SK-N-SH (cell line): Measurements from ENCODE around the gene ADPRHL1. TPM values are rescaled to one million over a fixed set of nuclear protein-coding genes. Genes with fewer than 3 reads are reported as not detected.
A peak's percentile ranks its signal among the peaks of the same experiment; 100 is the strongest.

ENCODE experiments used
- CTCF ChIA-PET: fragments of 300-600, 350-600 bp; formaldehyde crosslinking; extraction: SDS; loops from one replicate; lab custom pipeline; 2021; lab: Yijun Ruan, JAX
- POLR2A ChIA-PET: fragments of 350-600 bp; sonication (Branson Sonifier 250); formaldehyde crosslinking; extraction: SDS; loops from one replicate; lab custom pipeline; 2020; ENCODE audit warnings: antibody characterized with exemption, inconsistent platforms; lab: Yijun Ruan, JAX
- DNase-seq: peaks from one replicate; pipeline ENCODE4 v3.0.0; 2012
- H2AFZ ChIP-seq: fragments of 200-600 bp; sonication (generic); 2 replicates; pipeline ENCODE4 v1.8.1; 2016; ENCODE audit warnings: antibody characterized with exemption, mild to moderate bottlenecking, low read depth
- H3F3A ChIP-seq: fragments of 200-600 bp; sonication (generic); replicated peaks from 2 replicates; pipeline ENCODE3; 2016; ENCODE audit warnings: antibody characterized with exemption, mild to moderate bottlenecking; ENCODE audit not compliant: insufficient read depth
- H3K27ac ChIP-seq, 2 experiments: fragments of 200-500 bp in 1 of 2; fragments of 200-600 bp in 1 of 2; sonication (Bioruptor generic) in 1 of 2; sonication (generic), shearing (Covaris generic) in 1 of 2; 2 replicates each; pipeline versions ENCODE4 v1.5.1 to v1.6.1; 2014 to 2016; ENCODE audit warnings: low read depth in 2 of 2, inconsistent platforms in 1 of 2, low read length in 1 of 2, mild to moderate bottlenecking in 1 of 2, mixed read lengths in 1 of 2
- H3K27me3 ChIP-seq: fragments of 200-600 bp; sonication (generic), shearing (Covaris generic); 2 replicates; pipeline ENCODE4 v1.6.1; 2016; ENCODE audit warnings: mixed run types; ENCODE audit not compliant: insufficient read depth
- H3K36me3 ChIP-seq, 2 experiments: fragments of 200-500 bp in 1 of 2; fragments of 200-600 bp in 1 of 2; sonication (Bioruptor generic) in 1 of 2; sonication (generic) in 1 of 2; replicated peaks in 1 of 2; 2 replicates each; pipeline versions ENCODE3 to v1.5.1; 2014 to 2016; ENCODE audit warnings: low read length in 1 of 2, mild to moderate bottlenecking in 1 of 2; ENCODE audit not compliant: insufficient read depth in 2 of 2, control insufficient read depth in 1 of 2
- H3K4me1 ChIP-seq, 2 experiments: fragments of 200-500 bp in 1 of 2; fragments of 200-600 bp in 1 of 2; sonication (Bioruptor generic) in 1 of 2; sonication (generic), shearing (Covaris generic) in 1 of 2; 2 replicates each; pipeline versions ENCODE4 v1.5.1 to v1.6.1; 2014 to 2016; ENCODE audit warnings: low read depth in 1 of 2, low read length in 1 of 2, mixed run types in 1 of 2; ENCODE audit not compliant: insufficient read depth in 2 of 2, control insufficient read depth in 1 of 2
- H3K4me2 ChIP-seq: fragments of 200-600 bp; sonication (generic), shearing (Covaris generic); 2 replicates; pipeline ENCODE4 v1.6.1; 2017; ENCODE audit warnings: mixed run types
- H3K4me3 ChIP-seq, 2 experiments: fragments of 200-500 bp in 1 of 2; fragments of 200-600 bp in 1 of 2; sonication (Bioruptor generic) in 1 of 2; sonication (generic), shearing (Covaris generic) in 1 of 2; 2 replicates each; pipeline versions ENCODE4 v1.5.1 to v1.8.1; 2014 to 2016; ENCODE audit warnings: low read depth in 2 of 2, inconsistent platforms in 1 of 2, low read length in 1 of 2, mild to moderate bottlenecking in 1 of 2, mixed read lengths in 1 of 2, moderate library complexity in 1 of 2
- H3K79me2 ChIP-seq: fragments of 200-600 bp; sonication (generic); 2 replicates; pipeline ENCODE4 v1.8.1; 2017; ENCODE audit warnings: mild to moderate bottlenecking; ENCODE audit not compliant: insufficient read depth
- H3K9ac ChIP-seq: fragments of 200-600 bp; sonication (generic); 2 replicates; pipeline ENCODE4 v1.6.1; 2017; ENCODE audit warnings: mixed run types
- H3K9me2 ChIP-seq: fragments of 200-600 bp; sonication (generic); 2 replicates; pipeline ENCODE4 v1.6.1; 2017; ENCODE audit warnings: mixed run types
- H3K9me3 ChIP-seq: fragments of 200-600 bp; sonication (generic); 2 replicates; pipeline ENCODE4 v1.6.1; 2017; ENCODE audit warnings: mixed run types, mild to moderate bottlenecking, moderate library complexity
- H4K20me1 ChIP-seq: fragments of 200-600 bp; sonication (generic); 2 replicates; pipeline ENCODE4 v1.6.1; 2017; ENCODE audit warnings: mild to moderate bottlenecking, mixed run types; ENCODE audit not compliant: insufficient read depth
- CHD2 ChIP-seq: fragments of 150-350 bp; IDR thresholded peaks from 2 replicates; pipeline ENCODE4 v1.6.1; 2018; ENCODE audit warnings: low read length; ENCODE audit not compliant: partially characterized antibody
- CTCF ChIP-seq: fragments of 200-600 bp; sonication (generic); IDR thresholded peaks from 2 replicates; pipeline ENCODE4 v1.6.1; 2017; ENCODE audit warnings: antibody characterized with exemption, mild to moderate bottlenecking, moderate library complexity
- EP300 ChIP-seq, 2 experiments: IDR thresholded peaks; 2 replicates each; pipeline versions ENCODE4 v1.4.0 to v1.6.1; 2012; ENCODE audit warnings: borderline replicate concordance in 1 of 2, low read depth in 1 of 2, low read length in 1 of 2
- FOXJ3 ChIP-seq: sonication (generic); formaldehyde crosslinking; IDR thresholded peaks from 2 replicates; pipeline ENCODE4 v1.5.1; 2020; ENCODE audit warnings: mild to moderate bottlenecking, missing genetic modification reagents
- FOXM1 ChIP-seq: IDR thresholded peaks from 2 replicates; pipeline ENCODE4 v1.4.0; 2012; ENCODE audit warnings: low read depth, mild to moderate bottlenecking
- GABPA ChIP-seq: IDR thresholded peaks from 2 replicates; pipeline ENCODE4 v1.4.0; 2012; ENCODE audit warnings: low read depth, mild to moderate bottlenecking
- GATA2 ChIP-seq: sonication (generic); formaldehyde crosslinking; IDR thresholded peaks from 2 replicates; pipeline ENCODE4 v1.5.0; 2020; ENCODE audit warnings: mild to moderate bottlenecking, missing genetic modification reagents
- JUND ChIP-seq: IDR thresholded peaks from 2 replicates; pipeline ENCODE4 v1.4.0; 2012
- MEF2A ChIP-seq: IDR thresholded peaks from 2 replicates; pipeline ENCODE4 v1.4.0; 2012; ENCODE audit warnings: low read depth, borderline replicate concordance
- NRF1 ChIP-seq: IDR thresholded peaks from 2 replicates; pipeline ENCODE4 v1.6.1; 2012; ENCODE audit warnings: low read depth, mild to moderate bottlenecking, low read length
- POLR2AphosphoS5 ChIP-seq: IDR thresholded peaks from 2 replicates; pipeline ENCODE4 v1.6.1; 2012; ENCODE audit warnings: low read depth, low read length
- RCOR1 ChIP-seq: fragments of 150-350 bp; IDR thresholded peaks from 2 replicates; pipeline ENCODE4 v1.6.1; 2017; ENCODE audit warnings: antibody characterized with exemption, low read length
- RFX5 ChIP-seq: IDR thresholded peaks from 2 replicates; pipeline ENCODE4 v1.6.1; 2012; ENCODE audit warnings: mild to moderate bottlenecking, improper control_type of control experiment, low read length
- RXRA ChIP-seq: IDR thresholded peaks from 2 replicates; pipeline ENCODE4 v1.4.0; 2012; ENCODE audit warnings: low read depth, mild to moderate bottlenecking, borderline replicate concordance
- SIN3A ChIP-seq: IDR thresholded peaks from 2 replicates; pipeline ENCODE4 v1.6.1; 2012; ENCODE audit warnings: low read depth, mild to moderate bottlenecking, low read length, moderate library complexity, borderline replicate concordance
- SMC3 ChIP-seq: IDR thresholded peaks from 2 replicates; pipeline ENCODE4 v1.6.1; 2012; ENCODE audit warnings: low read depth, low read length, improper control_type of control experiment
- TCF12 ChIP-seq: IDR thresholded peaks from 2 replicates; pipeline ENCODE4 v1.4.0; 2012
- TEAD4 ChIP-seq: IDR thresholded peaks from 2 replicates; pipeline ENCODE4 v1.4.0; 2012; ENCODE audit warnings: mild to moderate bottlenecking, borderline replicate concordance; ENCODE audit not compliant: insufficient read depth
- YY1 ChIP-seq: IDR thresholded peaks from 2 replicates; pipeline ENCODE4 v1.4.0; 2012; ENCODE audit warnings: low read depth, mild to moderate bottlenecking
- WGBS: methylation state at CpG from one replicate; pipeline ENCODE4 v1.1.6; 2017; ENCODE audit warnings: low lambda C conversion rate; 5-methylcytosine and 5-hydroxymethylcytosine counted together
- polyA plus RNA-seq, 3 experiments: library from polyadenylated mRNA; depleted of rRNA; stranded (reverse); fragments of >200 nt; gene quantifications; 2 replicates each; pipeline ENCODE4 v1.2.3, GENCODE V29; 2012
- TF ChIP-seq, protein P1 (sequence below): IDR thresholded peaks from 2 replicates; pipeline ENCODE4 v1.4.0; 2012; ENCODE audit warnings: low read depth, borderline replicate concordance
- TF ChIP-seq, protein P2 (sequence below): fragments of 150-350 bp; IDR thresholded peaks from 2 replicates; pipeline ENCODE4 v1.6.1; 2016; ENCODE audit warnings: mild to moderate bottlenecking, low read depth, low read length
- TF ChIP-seq, protein P3 (sequence below): IDR thresholded peaks from 2 replicates; pipeline ENCODE4 v1.4.0; 2012; ENCODE audit warnings: low read depth, borderline replicate concordance

ADPRHL1 gene
- polyA plus RNA-seq, 1 of the 3 experiments (the other 2 are of a cell fraction), result 1.0 TPM

DNA sequence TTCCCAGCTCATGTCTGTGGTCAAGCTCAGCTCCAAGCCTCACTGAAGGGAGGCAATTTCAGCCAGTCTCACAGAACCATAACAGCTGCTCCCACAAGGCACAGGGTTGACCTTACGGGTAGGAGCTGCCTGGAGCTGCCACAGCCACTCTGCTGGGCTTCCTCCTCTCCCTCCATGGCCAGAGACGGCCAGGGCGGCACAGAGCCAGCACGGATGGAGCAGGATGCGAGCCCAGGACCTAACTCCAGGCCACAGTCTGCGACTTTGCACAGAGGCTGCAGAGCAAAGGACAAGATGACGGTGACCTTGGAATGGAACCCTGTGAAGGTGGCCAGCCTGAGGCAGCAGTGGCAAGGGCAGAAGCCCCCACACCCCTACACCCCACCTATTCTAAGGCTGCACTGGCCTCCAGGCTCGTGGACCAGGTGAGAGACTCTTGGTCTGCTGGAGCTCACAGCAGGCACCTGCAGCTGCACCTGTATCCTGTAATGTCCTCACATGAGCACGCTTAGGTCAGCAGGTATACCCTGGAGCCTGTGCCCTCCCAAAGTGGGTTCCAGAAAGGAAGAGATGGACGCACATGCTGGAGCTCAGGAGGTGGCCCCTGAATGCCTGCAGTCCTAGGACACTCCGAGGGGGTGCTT, 29.6 kb downstream of the ADPRHL1 start:
- H3K27ac ChIP-seq, result no peak overlapping the region
- peaks cover 0 to 18% of the 10 kb centered on the region in 2 experiments; a peak in 2 of 4 replicates for H3K4me1 ChIP-seq
- H3K27me3 ChIP-seq, result no peaks in the 10 kb centered on the region
- no peak overlapping the region for H3K4me2 ChIP-seq
- H2AFZ ChIP-seq, result no peak overlapping the region
- no peaks in the 10 kb centered on the region for H3K9me3 ChIP-seq
- H3F3A ChIP-seq, result no peaks in the 10 kb centered on the region
- DNase-seq, result no peak
- 81% methylated on average over 9 of the region's 11 CpGs for whole genome bisulfite sequencing
- H3K79me2 ChIP-seq, result no peaks in the 10 kb centered on the region
- H4K20me1 ChIP-seq, result no peaks in the 10 kb centered on the region
- TF ChIP-seq TEAD4 (no peak), MEF2A (no peak), FOXJ3 (CRISPR knock-in tag) (no peak), FOXM1 (no peak), JUND (no peak), SMC3 (no peak), RCOR1 (no peak), POLR2AphosphoS5 (no peak)
- TF ChIP-seq, protein P1, sequence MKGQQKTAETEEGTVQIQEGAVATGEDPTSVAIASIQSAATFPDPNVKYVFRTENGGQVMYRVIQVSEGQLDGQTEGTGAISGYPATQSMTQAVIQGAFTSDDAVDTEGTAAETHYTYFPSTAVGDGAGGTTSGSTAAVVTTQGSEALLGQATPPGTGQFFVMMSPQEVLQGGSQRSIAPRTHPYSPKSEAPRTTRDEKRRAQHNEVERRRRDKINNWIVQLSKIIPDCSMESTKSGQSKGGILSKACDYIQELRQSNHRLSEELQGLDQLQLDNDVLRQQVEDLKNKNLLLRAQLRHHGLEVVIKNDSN, result no peak
- TF ChIP-seq, protein P2, sequence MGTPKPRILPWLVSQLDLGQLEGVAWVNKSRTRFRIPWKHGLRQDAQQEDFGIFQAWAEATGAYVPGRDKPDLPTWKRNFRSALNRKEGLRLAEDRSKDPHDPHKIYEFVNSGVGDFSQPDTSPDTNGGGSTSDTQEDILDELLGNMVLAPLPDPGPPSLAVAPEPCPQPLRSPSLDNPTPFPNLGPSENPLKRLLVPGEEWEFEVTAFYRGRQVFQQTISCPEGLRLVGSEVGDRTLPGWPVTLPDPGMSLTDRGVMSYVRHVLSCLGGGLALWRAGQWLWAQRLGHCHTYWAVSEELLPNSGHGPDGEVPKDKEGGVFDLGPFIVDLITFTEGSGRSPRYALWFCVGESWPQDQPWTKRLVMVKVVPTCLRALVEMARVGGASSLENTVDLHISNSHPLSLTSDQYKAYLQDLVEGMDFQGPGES, result no peak
- TF ChIP-seq, protein P3, sequence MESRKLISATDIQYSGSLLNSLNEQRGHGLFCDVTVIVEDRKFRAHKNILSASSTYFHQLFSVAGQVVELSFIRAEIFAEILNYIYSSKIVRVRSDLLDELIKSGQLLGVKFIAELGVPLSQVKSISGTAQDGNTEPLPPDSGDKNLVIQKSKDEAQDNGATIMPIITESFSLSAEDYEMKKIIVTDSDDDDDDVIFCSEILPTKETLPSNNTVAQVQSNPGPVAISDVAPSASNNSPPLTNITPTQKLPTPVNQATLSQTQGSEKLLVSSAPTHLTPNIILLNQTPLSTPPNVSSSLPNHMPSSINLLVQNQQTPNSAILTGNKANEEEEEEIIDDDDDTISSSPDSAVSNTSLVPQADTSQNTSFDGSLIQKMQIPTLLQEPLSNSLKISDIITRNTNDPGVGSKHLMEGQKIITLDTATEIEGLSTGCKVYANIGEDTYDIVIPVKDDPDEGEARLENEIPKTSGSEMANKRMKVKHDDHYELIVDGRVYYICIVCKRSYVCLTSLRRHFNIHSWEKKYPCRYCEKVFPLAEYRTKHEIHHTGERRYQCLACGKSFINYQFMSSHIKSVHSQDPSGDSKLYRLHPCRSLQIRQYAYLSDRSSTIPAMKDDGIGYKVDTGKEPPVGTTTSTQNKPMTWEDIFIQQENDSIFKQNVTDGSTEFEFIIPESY, result no peak
- H3K9ac ChIP-seq, result no peak overlapping the region
- no peaks in the 10 kb centered on the region for H3K36me3 ChIP-seq
- ChIA-PET POLR2A (no interaction called here), CTCF (interaction anchor here (0.7 to 1.6 kb wide), 3 partner anchors 12 to 139 kb away, joined by 3 to 6 read pairs (median 3); no protein-coding TSS in a partner anchor)
- no peak overlapping the region for H3K4me3 ChIP-seq
- H3K9me2 ChIP-seq, result no peaks in the 10 kb centered on the region

GRCh38 chr13:113422807-113423519, 30.3 kb downstream of the ADPRHL1 start:
- Histone ChIP-seq H3F3A (no peaks in the 10 kb centered on the region), H3K9me2 (no peaks in the 10 kb centered on the region), H3K4me2 (no peak overlapping the region), H3K9me3 (no peaks in the 10 kb centered on the region), H3K27me3 (no peaks in the 10 kb centered on the region), H2AFZ (no peak overlapping the region), H3K27ac (peak overlapping the region in 1 of 2 experiments; percentile 87; a peak in 1 of 4 replicates), H3K4me3 (no peak overlapping the region), H3K9ac (no peak overlapping the region), H3K4me1 (peaks cover 0 to 18% of the 10 kb centered on the region in 2 experiments; a peak in 2 of 4 replicates), H3K79me2 (no peaks in the 10 kb centered on the region), H3K36me3 (no peaks in the 10 kb centered on the region), H4K20me1 (no peaks in the 10 kb centered on the region)
- DNase-seq, result no peak
- ChIA-PET CTCF (interaction anchor here (0.8 to 1.6 kb wide), 4 partner anchors 29 to 139 kb away, joined by 3 to 6 read pairs (median 3); no protein-coding TSS in a partner anchor), POLR2A (no interaction called here)
- 95% methylated on average over 13 of the region's 26 CpGs for WGBS
- TF ChIP-seq EP300 (IDR thresholded peaks at IDR 0.05; ENCODE audit: borderline replicate concordance in 1 of 2, low read depth in 1 of 2, low read length in 1 of 2) (no peak), RFX5 (no peak), TEAD4 (no peak), SIN3A (no peak), CTCF (no peak), TCF12 (no peak), RCOR1 (no peak), CHD2 (no peak), RXRA (no peak), JUND (no peak), NRF1 (no peak), GATA2 (CRISPR knock-in tag) (no peak), GABPA (no peak), YY1 (no peak)
